Stimulated activated CD4-positive, alpha-beta T cell treated with anti-CD3 and anti-CD28 coated beads, TNF-alpha, amount 100 ng/mL, for 1 hour (primary cell): Measurements from ENCODE around the gene GOLGA6L10.
"Not testable (repeated sequence)": the region's sequence is repeated elsewhere in the genome, so short reads cannot be mapped to it uniquely, and the experiment has no call there.

Source experiments
- DNase-seq, 3 donors: peaks; one replicate each; pipeline ENCODE4 v3.0.0-alpha.2; 2020; ENCODE audit warnings: low read depth in 3 of 3, low spot score in 1 of 3

Gene GOLGA6L10

DNA sequence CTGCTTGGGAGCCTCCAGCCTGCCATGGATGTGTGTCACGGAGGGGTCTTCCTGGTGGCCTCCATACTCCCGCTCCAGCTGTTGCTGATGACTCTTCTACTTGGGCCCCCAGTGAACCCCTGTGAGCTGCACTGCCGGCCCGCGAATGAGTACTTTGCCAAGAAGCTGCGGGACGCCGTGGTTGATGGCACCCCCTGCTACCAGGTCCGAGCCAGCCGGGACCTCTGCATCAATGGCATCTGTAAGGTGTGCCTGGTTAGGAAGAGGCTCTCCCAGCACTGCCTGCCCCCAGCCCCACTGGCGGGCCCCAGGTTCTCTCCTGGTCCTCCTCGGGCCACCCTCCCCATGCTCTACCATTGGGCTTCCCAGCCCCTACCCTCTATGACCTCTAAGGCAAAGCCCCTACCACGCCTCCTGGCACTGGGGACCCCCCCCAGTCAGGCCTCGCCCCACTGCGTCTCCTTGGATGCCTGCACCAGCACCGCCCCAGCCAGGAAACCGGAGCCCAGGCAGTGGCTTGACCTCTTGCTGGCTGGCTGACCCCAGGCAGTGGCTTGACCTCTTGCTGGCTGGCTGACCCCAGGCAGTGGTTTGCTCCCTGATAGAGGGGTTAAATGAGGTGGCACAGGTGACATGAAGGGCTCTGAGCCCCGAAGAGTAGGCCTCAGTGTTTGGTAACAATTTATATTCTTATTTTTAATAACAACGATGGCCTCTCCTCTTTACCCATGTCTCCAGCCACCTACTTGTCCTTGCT, 29.6 kb downstream of the GOLGA6L10 start:
- not testable (repeated sequence) for DNase-seq

- DNase-seq = not testable (repeated sequence)
Measured at GRCh38 chr15:82318281-82318680, 31.0 kb downstream of the GOLGA6L10 start.

GRCh38 chr15:82317516-82317915, 31.8 kb downstream of the GOLGA6L10 start:
- DNase-seq = not testable (repeated sequence)

DNA sequence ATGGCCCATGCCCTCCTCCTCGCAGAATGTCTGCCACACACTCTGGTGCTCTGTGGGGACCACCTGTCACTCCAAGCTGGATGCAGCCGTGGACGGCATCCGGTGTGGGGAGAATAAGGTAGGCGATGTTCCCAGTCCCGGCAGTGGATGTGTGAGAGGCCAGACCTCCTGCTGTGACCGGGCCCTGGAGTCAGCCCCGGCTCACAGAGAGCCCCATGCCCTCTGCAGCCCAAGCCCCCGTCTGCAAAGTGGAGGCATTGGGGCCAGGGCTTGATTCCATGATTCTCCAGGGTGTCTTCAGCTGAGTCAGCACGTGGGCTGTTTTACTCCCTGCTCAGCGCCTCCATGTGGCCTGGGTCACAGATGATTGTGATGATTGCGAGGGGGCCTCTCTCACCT, 32.2 kb downstream of the GOLGA6L10 start:
- DNase-seq = no peak

- not testable (repeated sequence) for DNase-seq
Measured at GRCh38 chr15:82316247-82317090, 32.8 kb downstream of the GOLGA6L10 start.

DNA sequence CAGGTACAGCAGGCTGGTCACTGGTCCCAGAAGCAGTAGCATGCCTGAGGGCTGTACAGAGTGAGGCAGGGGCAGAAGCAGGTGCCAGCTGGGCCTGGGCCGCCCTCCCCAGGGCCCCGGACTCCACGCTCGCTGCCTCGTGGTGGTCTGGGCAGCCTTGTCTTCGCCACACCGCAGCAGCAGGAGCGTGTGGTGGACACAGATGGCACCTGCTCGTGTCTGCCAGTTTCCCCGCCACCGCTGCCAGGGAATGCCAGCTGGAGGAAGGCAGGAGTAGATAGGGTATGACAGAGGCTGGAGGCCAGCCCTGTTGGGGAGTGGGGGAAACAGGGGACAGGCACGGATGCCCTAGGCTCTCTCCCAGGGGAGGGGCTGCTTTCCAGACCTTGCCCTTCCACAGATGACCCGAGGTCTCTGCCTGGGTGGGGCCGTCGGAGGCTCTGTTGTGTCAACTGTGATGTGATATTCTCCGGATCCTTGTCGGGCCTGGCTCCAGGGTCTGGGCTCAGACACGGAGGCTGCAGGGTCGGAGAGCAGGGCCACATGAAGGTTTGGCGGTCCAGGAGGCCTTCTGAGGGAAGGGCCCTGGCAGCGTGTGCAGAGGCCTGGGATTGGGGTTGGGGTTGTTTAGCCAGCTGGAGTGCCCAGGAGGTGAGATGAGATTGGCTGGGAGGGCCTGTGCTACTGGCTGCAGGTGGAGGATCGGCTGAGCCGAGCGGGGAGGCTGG, 33.6 kb downstream of the GOLGA6L10 start:
- no peak for DNase-seq

DNA sequence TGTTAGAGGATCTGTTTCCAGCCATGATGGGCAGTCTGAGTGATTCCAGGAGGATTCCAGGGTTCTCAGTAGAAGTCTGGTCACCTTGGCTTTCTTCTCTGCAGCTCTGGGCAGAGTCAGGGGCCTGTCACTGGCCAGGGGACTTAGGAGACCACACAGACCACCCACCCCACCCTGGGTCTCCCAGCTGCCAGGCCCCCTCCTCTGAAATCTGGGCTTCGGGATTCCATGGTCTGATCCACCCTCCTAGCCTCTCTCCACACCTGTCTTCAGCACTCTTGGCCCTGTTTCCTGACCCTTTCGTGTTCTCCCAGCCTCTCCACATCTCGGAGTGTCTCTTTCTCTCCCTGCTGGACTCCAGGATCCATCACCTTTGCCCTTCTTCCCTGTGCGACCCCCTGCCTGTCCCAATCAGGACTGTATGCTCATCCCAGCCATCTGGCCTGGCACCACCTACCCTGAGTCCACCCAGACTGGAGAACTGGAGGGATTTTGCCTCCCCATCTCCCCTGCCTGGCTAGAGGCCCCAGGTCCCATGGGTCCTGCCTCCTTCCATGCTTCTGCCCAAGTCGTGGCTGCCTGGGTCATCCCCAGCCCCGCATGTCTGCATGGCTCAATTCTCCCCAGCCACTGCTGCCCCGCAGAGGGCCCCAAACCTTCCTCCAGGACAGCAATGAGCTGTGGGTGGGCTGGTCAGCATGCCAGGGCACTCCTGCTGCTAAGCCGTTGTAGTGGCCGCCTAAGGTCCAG, 34.3 kb downstream of the GOLGA6L10 start:
- no peak for DNase-seq

DNA sequence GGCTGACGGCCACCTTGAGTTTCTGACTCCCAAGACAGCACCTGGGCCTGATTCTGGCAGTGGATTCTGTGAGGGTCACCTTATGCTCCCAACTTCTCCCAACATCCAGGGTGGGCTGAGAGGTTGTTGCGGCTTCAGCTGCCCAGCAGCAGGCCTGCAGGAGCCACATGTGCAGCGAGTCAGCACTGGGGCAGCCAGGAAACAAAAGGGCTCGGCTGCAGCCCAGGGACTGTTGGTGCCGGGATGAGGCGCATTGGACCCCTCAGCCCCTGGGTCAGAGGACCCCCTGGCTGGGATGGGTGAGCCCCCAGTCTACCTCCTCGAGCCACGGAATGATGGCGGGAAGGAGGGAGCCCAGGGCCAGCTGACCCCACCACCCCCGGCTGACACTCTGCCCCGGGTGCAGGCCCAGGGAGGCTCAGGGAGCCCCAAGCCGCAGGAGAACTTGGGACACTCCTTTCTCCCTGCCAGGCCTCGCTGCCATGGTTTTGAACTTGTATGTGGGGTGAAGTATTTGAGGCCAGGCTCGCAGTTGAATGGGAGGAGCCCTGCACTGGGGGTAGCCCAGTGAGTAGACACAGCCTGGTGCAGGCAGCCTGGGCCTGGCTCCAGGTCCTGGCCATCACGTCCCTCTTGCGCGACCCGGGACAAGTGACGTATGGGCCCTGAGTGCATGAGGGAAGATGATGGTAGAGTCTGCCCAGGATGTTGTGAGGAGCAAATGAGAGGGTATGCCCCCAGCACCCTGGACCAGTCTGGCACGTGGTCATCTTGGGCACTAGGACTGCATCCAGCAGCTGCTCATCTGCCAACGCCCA, 35.1 kb downstream of the GOLGA6L10 start:
- not testable (repeated sequence) for DNase-seq

DNA sequence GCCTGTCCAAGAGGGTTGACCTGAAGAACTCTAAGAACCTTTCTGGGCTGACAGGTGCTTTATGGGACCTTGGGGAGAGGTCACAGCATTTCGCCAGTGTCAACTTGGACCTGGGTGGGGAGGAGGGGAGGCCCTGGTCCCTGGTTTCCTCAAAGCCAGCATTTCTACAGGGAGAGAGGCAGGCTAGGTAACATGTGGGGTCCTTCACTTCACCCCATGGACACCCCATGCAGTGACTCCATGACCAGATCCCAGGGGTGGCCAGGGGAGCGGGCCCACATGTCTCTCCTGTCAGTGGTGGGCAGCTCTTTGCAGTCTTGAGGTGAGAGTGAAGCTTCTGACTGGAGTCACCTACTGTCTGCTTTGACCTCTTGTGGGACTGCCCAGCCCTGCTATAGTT, 35.8 kb downstream of the GOLGA6L10 start:
- no peak for DNase-seq

DNA sequence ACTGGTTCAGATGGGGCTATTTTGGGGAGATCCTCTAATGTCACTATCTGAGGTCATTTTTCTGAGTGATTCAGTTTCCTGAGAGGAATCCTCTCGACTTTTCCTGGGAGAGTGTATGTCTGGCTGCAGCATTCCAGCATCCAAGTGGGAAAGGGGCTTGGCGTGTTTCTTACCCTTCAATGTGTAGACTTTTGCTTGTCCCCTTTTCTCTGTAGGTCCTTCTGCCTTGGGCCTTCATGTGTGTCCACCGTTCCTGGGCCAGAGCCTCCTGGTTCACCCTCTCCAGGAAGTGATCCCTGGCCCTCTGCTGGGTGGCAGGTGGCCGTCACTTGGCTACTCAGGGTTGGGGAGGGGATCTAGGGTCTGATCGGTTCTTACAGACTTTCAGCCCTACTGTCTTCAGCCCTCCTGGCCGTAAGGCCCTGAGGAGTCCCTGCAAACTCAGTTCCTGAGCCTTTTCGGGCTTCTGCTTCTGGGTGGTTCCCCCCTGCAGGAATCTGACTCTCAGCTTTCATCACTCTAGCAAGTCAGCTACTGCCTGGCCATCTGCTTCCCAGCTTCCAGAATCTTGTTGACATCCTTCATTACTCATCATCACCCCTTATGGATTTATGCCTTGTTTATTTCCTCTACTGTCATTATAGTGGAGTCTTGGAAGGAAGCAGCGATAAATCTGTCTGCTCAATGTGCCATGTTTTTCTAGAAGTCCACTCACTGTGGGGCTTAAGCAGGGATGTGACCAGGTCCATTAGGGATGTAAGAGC, 36.5 kb downstream of the GOLGA6L10 start:
- no peak for DNase-seq

GRCh38 chr15:82311321-82311720, 38.0 kb downstream of the GOLGA6L10 start:
- not testable (repeated sequence) for DNase-seq

DNA sequence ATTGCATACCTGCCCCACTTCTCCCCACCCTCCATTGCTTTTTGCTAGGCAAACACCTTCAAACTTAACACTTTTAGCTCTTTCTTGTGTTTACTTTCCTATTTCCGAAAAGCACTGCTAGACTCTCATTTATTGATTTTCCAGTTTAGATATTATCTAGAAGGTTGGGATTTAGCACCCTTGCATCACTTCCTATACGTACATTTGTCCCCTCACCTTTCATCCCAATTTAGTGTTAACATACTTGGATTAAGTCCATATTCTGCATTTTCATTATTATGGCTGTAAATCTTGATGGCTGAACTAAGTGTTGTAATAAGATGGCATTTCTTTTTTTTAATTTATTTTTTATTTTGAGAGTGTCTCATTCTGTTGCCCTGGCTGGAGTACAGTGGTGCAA, 39.5 kb downstream of the GOLGA6L10 start:
- no peak for DNase-seq

GRCh38 chr15:82307714-82308081, 41.6 kb downstream of the GOLGA6L10 start:
- DNase-seq = no peak

GRCh38 chr15:82306791-82307713, 42.2 kb downstream of the GOLGA6L10 start:
- no peak for DNase-seq

- no peak for DNase-seq
Measured at GRCh38 chr15:82305621-82306048, 43.6 kb downstream of the GOLGA6L10 start.

DNA sequence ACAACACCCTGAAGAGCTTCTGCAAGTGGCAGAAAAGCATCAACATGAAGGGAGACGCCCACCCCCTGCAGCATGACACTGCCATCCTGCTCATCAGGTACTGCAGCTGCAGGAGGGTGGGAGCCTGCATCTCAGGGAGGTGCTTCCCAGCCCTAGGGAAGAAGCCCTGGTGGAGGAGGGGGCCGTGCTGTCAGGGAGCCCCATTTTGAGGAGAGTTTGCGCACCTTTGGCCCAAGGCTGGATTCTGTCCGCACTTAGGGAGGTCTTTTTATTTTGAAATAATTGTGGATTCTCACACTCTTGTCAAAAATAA, 44.5 kb downstream of the GOLGA6L10 start:
- DNase-seq = no peak

DNA sequence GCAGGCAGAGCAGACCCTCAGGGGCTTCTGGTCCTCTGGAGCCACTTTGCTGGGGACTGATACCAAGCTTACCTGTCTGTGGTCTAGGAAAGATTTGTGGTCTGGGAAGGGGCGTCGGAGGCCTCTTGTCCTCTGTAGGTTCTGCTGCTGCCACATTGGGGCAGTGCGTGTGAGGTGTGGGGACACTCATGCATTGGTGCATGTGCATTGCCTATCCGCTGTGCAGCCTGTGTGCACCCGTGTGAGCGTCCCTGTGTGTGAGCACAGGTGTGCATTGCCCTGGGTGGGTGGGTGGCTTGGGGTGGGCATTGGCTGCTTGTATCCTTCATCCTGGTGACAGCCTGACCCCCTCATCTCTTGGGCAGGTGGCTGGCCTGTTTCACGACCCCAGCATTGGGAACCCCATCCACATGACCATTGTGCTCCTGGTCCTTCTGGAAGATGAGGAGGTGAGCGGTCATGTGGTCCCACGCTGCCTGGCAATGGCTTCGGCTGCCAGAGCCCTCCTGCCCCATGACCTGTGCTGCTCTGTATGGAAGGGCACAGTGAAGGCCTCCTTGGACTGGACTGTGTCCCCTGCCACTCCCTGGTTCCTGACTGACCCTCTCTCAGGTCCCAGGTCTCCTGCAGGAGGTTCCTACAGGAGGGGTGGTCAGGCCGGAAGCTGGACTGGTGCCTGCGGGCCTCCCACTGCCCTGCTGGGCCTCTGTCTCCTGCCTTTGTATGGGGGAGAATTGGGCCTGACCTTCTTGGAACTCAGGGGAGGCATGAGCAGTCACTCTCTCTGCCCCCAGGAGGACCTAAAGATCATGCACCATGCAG, 45.1 kb downstream of the GOLGA6L10 start:
- no peak for DNase-seq
